ENCODE data around the gene FRMD4A.

- TF ChIP-seq CTCF (IDR thresholded peaks at IDR 0.05), result no peak
- no peak for TF ChIP-seq POLR2A (IDR thresholded peaks at IDR 0.05)
Observed at GRCh38 chr10:14077430-14077829, 253.3 kb downstream of the FRMD4A start.
